ENCODE measurements around the gene RPN2. TPM values are rescaled to one million over a fixed set of nuclear protein-coding genes. Genes with fewer than 3 reads are reported as not detected.

The RPN2 gene
- polyA plus RNA-seq, 1 experiment: 834 TPM

GRCh38 chr20:37267667-37268313 is 88.7 kb downstream of the RPN2 start:
- H3K4me3 ChIP-seq (ENCODE audit: low read depth, low read length): no peak overlapping the region
- POLR2A ChIA-PET: no interaction called here
- H3K36me3 ChIP-seq (ENCODE audit: control insufficient read depth, insufficient read depth, low read length): no peaks in the 10 kb centered on the region
- DNase-seq (ENCODE audit: low read depth): no peak
- CTCF ChIA-PET: interaction anchor here (0.8 to 6.6 kb wide), 10 partner anchors 7 to 270 kb away, joined by 3 to 74 read pairs (median 3); no protein-coding TSS in a partner anchor
- H3K27me3 ChIP-seq (ENCODE audit: control insufficient read depth, insufficient read depth, low read length): 0 out of 2 replicates have a peak, but pooled peaks cover 2% of the 10 kb centered on the region
- TF ChIP-seq CTCF (IDR thresholded peaks at IDR 0.05; ENCODE audit: insufficient read depth, low read depth, low read length): no peak

- TF ChIP-seq CTCF (IDR thresholded peaks at IDR 0.05; ENCODE audit: insufficient read depth, low read depth, low read length): no peak
- CTCF ChIA-PET: interaction anchor here (0.6 to 6.6 kb wide), 18 partner anchors 10 to 1093 kb away, joined by 3 to 74 read pairs (median 4); no protein-coding TSS in a partner anchor
- Histone ChIP-seq H3K27me3 (ENCODE audit: control insufficient read depth, insufficient read depth, low read length) (0 out of 2 replicates have a peak, but pooled peaks cover 2% of the 10 kb centered on the region), H3K4me3 (ENCODE audit: low read depth, low read length) (no peak overlapping the region), H3K36me3 (ENCODE audit: control insufficient read depth, insufficient read depth, low read length) (no peaks in the 10 kb centered on the region)
- POLR2A ChIA-PET: no interaction called here
- DNase-seq (ENCODE audit: low read depth): no peak
Measured at GRCh38 chr20:37270576-37271420, 91.7 kb downstream of the RPN2 start.

GRCh38 chr20:37271421-37271768 is 92.3 kb downstream of the RPN2 start:
- CTCF ChIA-PET: interaction anchor here (1.0 to 6.6 kb wide), 6 partner anchors 54 to 272 kb away, joined by 3 to 74 read pairs (median 8); no protein-coding TSS in a partner anchor
- H3K36me3 ChIP-seq (ENCODE audit: control insufficient read depth, insufficient read depth, low read length): no peaks in the 10 kb centered on the region

GRCh38 chr20:37273988-37274387 is 94.9 kb downstream of the RPN2 start:
- ChIA-PET POLR2A (no interaction called here), CTCF (interaction anchor here (1.3 kb wide), 1 partner anchor 8 kb away, joined by 5 read pairs; no protein-coding TSS in a partner anchor)
- no peaks in the 10 kb centered on the region for H3K36me3 ChIP-seq (ENCODE audit: control insufficient read depth, insufficient read depth, low read length)
- no peaks in the 10 kb centered on the region for H3K27me3 ChIP-seq (ENCODE audit: control insufficient read depth, insufficient read depth, low read length)
- DNase-seq (ENCODE audit: low read depth): no peak
- no peak for TF ChIP-seq CTCF (IDR thresholded peaks at IDR 0.05; ENCODE audit: insufficient read depth, low read depth, low read length)
- H3K4me3 ChIP-seq (ENCODE audit: low read depth, low read length): no peak overlapping the region

More at GRCh38 chr20:37271421-37271768, 92.3 kb downstream of the RPN2 start:
- H3K27me3 ChIP-seq (ENCODE audit: control insufficient read depth, insufficient read depth, low read length): 0 out of 2 replicates have a peak, but pooled peaks cover 2% of the 10 kb centered on the region
- POLR2A ChIA-PET: no interaction called here
- TF ChIP-seq CTCF (IDR thresholded peaks at IDR 0.05; ENCODE audit: insufficient read depth, low read depth, low read length): no peak
- no peak overlapping the region for H3K4me3 ChIP-seq (ENCODE audit: low read depth, low read length)
- DNase-seq (ENCODE audit: low read depth): no peak
